Left lung (tissue), 10 donors: Measurements from ENCODE around the gene DRICH1. TPM values are rescaled to one million over a fixed set of nuclear protein-coding genes. Genes with fewer than 3 reads are reported as not detected.

ENCODE experiments used
- ATAC-seq: fragments of 200-7000 bp; cut with Tn5 transposase; one replicate; pipeline ENCODE4 v1.9.1; 2020; ENCODE audit warnings: moderate library complexity
- DNase-seq, 4 donors: peaks; one replicate each; pipeline ENCODE4 v3.0.0-alpha.2; 2013 to 2020
- H3K27ac ChIP-seq, 2 donors: fragments of 200-600 bp; sonication (generic) in 1 of 2; one replicate each; pipeline versions ENCODE4 v1.5.0 to v1.8.0; 2020 to 2021
- H3K27me3 ChIP-seq, 2 donors: fragments of 200-600 bp; sonication (generic) in 1 of 2; one replicate each; pipeline versions ENCODE4 v1.5.0 to v1.8.0; 2020 to 2021
- H3K36me3 ChIP-seq, 2 donors: fragments of 200-600 bp; sonication (generic) in 1 of 2; one replicate each; pipeline versions ENCODE4 v1.5.0 to v1.8.0; 2020 to 2021
- H3K4me1 ChIP-seq, 2 donors: fragments of 200-600 bp; one replicate each; pipeline ENCODE4 v1.8.0; 2021
- H3K4me3 ChIP-seq, 2 donors: fragments of 200-600 bp; sonication (generic) in 1 of 2; one replicate each; pipeline versions ENCODE4 v1.5.0 to v1.8.0; 2020 to 2021; ENCODE audit warnings: mild to moderate bottlenecking in 1 of 2
- H3K9me3 ChIP-seq, 2 donors: fragments of 200-600 bp; sonication (generic) in 1 of 2; one replicate each; pipeline versions ENCODE4 v1.5.0 to v1.8.0; 2020 to 2021
- CTCF ChIP-seq, 2 donors: fragments of 200-600 bp; sonication (generic) in 1 of 2; IDR thresholded peaks; one replicate each; pipeline versions ENCODE4 v1.5.0 to v1.8.0; 2021; ENCODE audit warnings: antibody characterized with exemption in 2 of 2
- intact Hi-C, 2 donors: fragments of 100-400 bp; cut with DNase I; formaldehyde crosslinking; loops; one replicate each; pipeline versions ENCODE4 v1.11.2 to v1.14.2; 2022
- polyA plus RNA-seq, 6 donors: library from polyadenylated mRNA; unstranded; fragments of 120-200 nt; gene quantifications; one replicate each; pipeline ENCODE4 v1.2.1, GENCODE V29; 2013; ENCODE audit not compliant: insufficient read length in 6 of 6
- total RNA-seq, 2 donors: library from RNA; stranded (reverse); fragmentation: NEBNext Ultra II Directional; extraction: Animal tissue kit (Norgen Biotek cat#: 25700); gene quantifications; one replicate each; pipeline ENCODE4 v1.2.1, GENCODE V29; 2021
- donor health status: DM: no; HTN: yes; CAD: no.
- donor health status: DM: no; HTN: no; CAD: no.

Gene DRICH1
- total and polyA plus RNA-seq, 8 donors = 0.70 to 5.8 (median 2.9) TPM

GRCh38 chr22:23570681-23571080, 61.4 kb downstream of the DRICH1 start:
- no peak overlapping the region for H3K27ac ChIP-seq
- no peaks in the 10 kb centered on the region for H3K9me3 ChIP-seq
- H3K36me3 ChIP-seq = no peaks in the 10 kb centered on the region
- DNase-seq = no peak
- H3K4me3 ChIP-seq = no peak overlapping the region
- ATAC-seq = no peak
- peaks cover 10 to 24% of the 10 kb centered on the region in 2 donors for H3K27me3 ChIP-seq
- no peak for TF ChIP-seq CTCF (IDR thresholded peaks at IDR 0.05)
- intact Hi-C loops = no loop called here
- H3K4me1 ChIP-seq = peaks cover 6 to 9% of the 10 kb centered on the region in 2 donors

DNA sequence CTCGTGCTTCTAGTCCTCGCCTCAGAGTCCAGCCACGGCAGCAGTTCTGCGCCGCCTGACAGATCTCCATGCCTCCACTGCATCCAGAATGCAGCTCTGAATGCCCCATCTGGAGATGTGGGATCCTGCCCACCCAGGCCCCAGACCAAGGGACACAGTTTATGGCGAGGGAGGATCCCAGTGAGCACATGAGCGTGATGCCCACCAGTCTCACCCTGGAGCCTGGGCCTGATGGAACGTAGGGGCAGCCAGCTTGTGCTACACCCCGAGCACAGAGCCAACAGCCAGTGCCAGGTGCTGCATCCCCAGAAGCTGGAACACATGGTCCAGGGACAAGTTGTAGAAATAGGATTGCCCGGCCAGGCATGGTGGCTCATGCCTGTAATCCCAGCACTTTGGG, 62.4 kb downstream of the DRICH1 start:
- peaks cover 17 to 34% of the 10 kb centered on the region in 2 donors for H3K27me3 ChIP-seq
- peaks cover 10 to 13% of the 10 kb centered on the region in 2 donors for H3K4me1 ChIP-seq
- no peak overlapping the region for H3K4me3 ChIP-seq
- intact Hi-C loops = no loop called here
- ATAC-seq = no peak
- H3K9me3 ChIP-seq = no peaks in the 10 kb centered on the region
- DNase-seq = no peak
- no peaks in the 10 kb centered on the region for H3K36me3 ChIP-seq
- H3K27ac ChIP-seq = no peak overlapping the region
- TF ChIP-seq CTCF (IDR thresholded peaks at IDR 0.05) = no peak

DNA sequence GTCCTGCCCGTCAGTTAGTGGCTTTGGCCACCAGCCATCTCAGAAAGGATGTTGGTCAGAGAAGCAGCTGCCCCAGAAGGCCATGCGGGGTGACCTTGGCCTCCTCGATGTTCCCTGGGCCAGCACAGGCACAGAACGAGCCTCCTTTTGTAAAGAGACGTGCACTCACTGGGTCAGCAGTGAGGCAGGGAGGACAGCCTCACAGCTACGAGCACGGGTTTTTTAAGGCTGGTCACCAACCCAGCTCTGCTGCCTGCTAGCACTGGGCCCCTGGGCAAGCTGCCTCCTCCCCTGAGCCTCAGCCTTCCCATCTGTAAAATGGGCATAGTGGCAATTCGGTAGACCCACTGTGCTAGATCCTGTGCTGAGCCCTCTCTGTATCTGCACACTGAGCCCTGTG, 62.8 kb downstream of the DRICH1 start:
- Histone ChIP-seq H3K4me1 (peaks cover 10 to 13% of the 10 kb centered on the region in 2 donors), H3K36me3 (no peaks in the 10 kb centered on the region), H3K9me3 (no peaks in the 10 kb centered on the region), H3K27ac (no peak overlapping the region), H3K4me3 (no peak overlapping the region), H3K27me3 (peaks cover 17 to 38% of the 10 kb centered on the region in 2 donors)
- ATAC-seq (no peak), DNase-seq (no peak)
- TF ChIP-seq CTCF (IDR thresholded peaks at IDR 0.05) = no peak
- intact Hi-C loops = no loop called here

GRCh38 chr22:23566705-23567475, 65.2 kb downstream of the DRICH1 start:
- no peak for TF ChIP-seq CTCF (IDR thresholded peaks at IDR 0.05)
- H3K4me3 ChIP-seq = peak overlapping the region in 1 of 2 donors; percentile 6
- H3K9me3 ChIP-seq = no peaks in the 10 kb centered on the region
- intact Hi-C loops = no loop called here
- ATAC-seq (no peak), DNase-seq (no peak)
- no peaks in the 10 kb centered on the region for H3K36me3 ChIP-seq
- peaks cover 10 to 13% of the 10 kb centered on the region in 2 donors for H3K4me1 ChIP-seq
- peaks cover 17 to 55% of the 10 kb centered on the region in 2 donors for H3K27me3 ChIP-seq
- H3K27ac ChIP-seq = no peak overlapping the region

DNA sequence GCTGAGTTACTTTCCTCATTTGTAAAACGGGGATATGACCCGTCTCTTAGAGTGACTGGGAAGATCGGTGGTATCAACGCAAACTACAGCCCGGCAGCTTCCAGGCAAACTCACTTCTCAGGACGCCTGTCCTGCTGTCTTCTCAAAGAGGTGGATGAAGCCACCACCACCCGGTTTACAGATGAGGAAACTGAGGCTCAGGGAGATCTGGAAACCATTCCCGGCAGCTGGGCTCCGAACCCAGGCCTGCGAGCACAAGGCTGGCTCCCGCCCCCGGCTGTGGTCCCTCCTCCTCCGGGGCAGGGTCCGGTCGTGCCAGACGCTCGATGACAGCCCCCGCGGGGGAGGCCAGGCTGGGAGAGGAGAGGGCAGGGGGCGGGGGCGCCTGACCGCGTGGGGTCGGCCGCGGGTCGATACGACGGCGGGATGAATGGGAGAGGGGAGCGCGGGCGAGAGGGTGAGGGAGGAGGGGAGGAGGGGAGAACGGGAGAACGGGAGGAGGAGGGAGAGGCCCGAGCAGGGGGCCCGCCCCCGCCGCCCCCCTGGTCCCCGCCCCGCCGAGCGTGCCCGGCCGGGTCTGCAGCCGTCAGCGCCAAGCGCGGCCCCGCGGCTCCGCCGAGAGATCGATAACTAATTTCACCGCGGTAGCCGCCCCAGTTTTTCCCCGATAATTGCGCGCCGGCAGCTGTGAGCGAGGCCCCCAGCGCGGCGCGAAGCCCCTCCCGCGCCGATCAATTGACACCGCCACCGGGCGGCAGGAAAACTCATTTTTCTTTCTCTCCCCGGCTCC, 66.0 kb downstream of the DRICH1 start:
- ATAC-seq (peak; percentile 33), DNase-seq (peak in 2 of 4 donors; percentile 29 to 30)
- no peak overlapping the region for H3K27ac ChIP-seq
- no peak for TF ChIP-seq CTCF (IDR thresholded peaks at IDR 0.05)
- H3K36me3 ChIP-seq = no peaks in the 10 kb centered on the region
- no peaks in the 10 kb centered on the region for H3K9me3 ChIP-seq
- H3K4me1 ChIP-seq = peaks cover 10 to 13% of the 10 kb centered on the region in 2 donors
- intact Hi-C loops = no loop called here
- peak overlapping the region; percentile 6 to 26 for H3K4me3 ChIP-seq
- H3K27me3 ChIP-seq = peaks cover 17 to 62% of the 10 kb centered on the region in 2 donors
